K562 (cell line): ENCODE results near the gene BCL10. TPM values are rescaled to one million over a fixed set of nuclear protein-coding genes. Genes with fewer than 3 reads are reported as not detected.

ENCODE experiments used
- BRF2 ChIP-seq: IDR thresholded peaks from 3 replicates; pipeline ENCODE4 v1.6.1; 2011; ENCODE audit warnings: borderline replicate concordance, mild to moderate bottlenecking; ENCODE audit not compliant: insufficient read length, insufficient read depth
- HOMEZ ChIP-seq: fragments of 250-450 bp; sonication (Bioruptor Pico); IDR thresholded peaks from 2 replicates; pipeline ENCODE4 v1.4.0; 2020; ENCODE audit warnings: mild to moderate bottlenecking, moderate library complexity
- MAFF ChIP-seq: IDR thresholded peaks from 2 replicates; pipeline ENCODE4 v1.6.1; 2012; ENCODE audit warnings: low read length, improper control_type of control experiment
- MCM7 ChIP-seq, 2 experiments: fragments of 450-650 bp; IDR thresholded peaks; 2 replicates each; pipeline ENCODE4 v1.6.1; 2016 to 2018
- RREB1 ChIP-seq: fragments of 250-450 bp; sonication (Bioruptor Pico); IDR thresholded peaks from 2 replicates; pipeline ENCODE4 v1.4.0; 2020
- SMARCB1 ChIP-seq: IDR thresholded peaks from 2 replicates; pipeline ENCODE4 v1.6.1; 2011; ENCODE audit warnings: improper control_type of control experiment, low read depth; ENCODE audit not compliant: insufficient read length
- ZBTB49 ChIP-seq: sonication (generic); formaldehyde crosslinking; IDR thresholded peaks from 2 replicates; pipeline ENCODE4 v1.8.0; 2022; ENCODE audit warnings: missing genetic modification reagents, mild to moderate bottlenecking, borderline replicate concordance
- ZFP1 ChIP-seq: fragments of 450-650 bp; formaldehyde crosslinking; IDR thresholded peaks from 2 replicates; pipeline ENCODE4 v1.4.0; 2020; ENCODE audit warnings: mild to moderate bottlenecking, mixed read lengths
- ZNF282 ChIP-seq: sonication (generic); formaldehyde crosslinking; IDR thresholded peaks from 2 replicates; pipeline ENCODE4 v1.8.1; 2023; ENCODE audit warnings: missing genetic modification reagents
- ZNF384 ChIP-seq: IDR thresholded peaks from 2 replicates; pipeline ENCODE4 v1.6.1; 2012; ENCODE audit warnings: low read depth, low read length, improper control_type of control experiment
- polyA plus RNA-seq, 8 experiments: library from polyadenylated mRNA; depleted of rRNA in 4 of 8; stranded (reverse) in 5 of 8; unstranded in 3 of 8; fragments of >200 nt; fragmentation: Nextera tagmentation in 2 of 8; fragmentation: Illumina TruSeq in 1 of 8; extraction: Ambion mirVana in 2 of 8; extraction: Trizol in 1 of 8; gene quantifications; 2 replicates each; pipeline versions ENCODE4 v1.2.1 to v1.2.3, GENCODE V29; 2011 to 2014; ENCODE audit warnings: inconsistent platforms in 1 of 8, missing spikeins in 1 of 8
- total RNA-seq, 7 experiments: library from RNA; depleted of rRNA in 6 of 7; stranded (reverse); fragments of >200 nt in 6 of 7; fragmentation: Illumina TruSeq in 2 of 7; extraction: Trizol in 2 of 7; gene quantifications; 2 replicates each; pipeline versions ENCODE4 v1.2.1 to v1.2.3, GENCODE V29; 2011 to 2021; ENCODE audit warnings: low replicate concordance in 1 of 7

BCL10 gene
- total and polyA plus RNA-seq, 9 of the 15 experiments (the other 6 are each of a cell fraction or from before 2014, with no cell fraction given) = 8.0 to 19.4 (median 12.3) TPM

- TF ChIP-seq RREB1 (CRISPR knock-in tag) = no peak
- TF ChIP-seq ZBTB49 = no peak
- no peak for TF ChIP-seq MCM7 (IDR thresholded peaks at IDR 0.05)
- TF ChIP-seq SMARCB1 = no peak
- no peak for TF ChIP-seq BRF2
- no peak for TF ChIP-seq ZNF282 (CRISPR knock-in tag)
- no peak for TF ChIP-seq HOMEZ (CRISPR knock-in tag)
- TF ChIP-seq ZNF384 = no peak
- no peak for TF ChIP-seq MAFF
- no peak for TF ChIP-seq ZFP1
Observed at GRCh38 chr1:85219853-85220610, 56.4 kb downstream of the BCL10 start (continued).
